ENCODE measurements around the gene MAP3K9.

Gene MAP3K9

GRCh38 chr14:70685474-70686197 is 123.7 kb downstream of the MAP3K9 start:
- no peak overlapping the region for H3K27ac ChIP-seq (ENCODE audit: low read length)
- H3F3A ChIP-seq (ENCODE audit: insufficient read depth, low read length): no peaks in the 10 kb centered on the region
- no peak overlapping the region for H2AFZ ChIP-seq (ENCODE audit: low read length)
- no peaks in the 10 kb centered on the region for H3K9me2 ChIP-seq (replicated peaks; ENCODE audit: insufficient read depth, low read length)
- no peak overlapping the region for H3K4me3 ChIP-seq (ENCODE audit: low read length)
- no peak for TF ChIP-seq EZH2 (optimal IDR thresholded peaks at IDR 0.05; ENCODE audit: low read depth, low read length)
- no peak for TF ChIP-seq CTCF (IDR thresholded peaks at IDR 0.05; ENCODE audit: low read length)
- no peak for TF ChIP-seq EZH2phosphoT487 (IDR thresholded peaks at IDR 0.05; ENCODE audit: low read length)
- no peaks in the 10 kb centered on the region for H3K9me3 ChIP-seq (replicated peaks; ENCODE audit: insufficient read depth, low read length)
- H3K9ac ChIP-seq (ENCODE audit: low read length): no peak overlapping the region
- no peaks in the 10 kb centered on the region for H3K36me3 ChIP-seq (replicated peaks; ENCODE audit: insufficient read depth, low read length)
- H3K4me1 ChIP-seq (ENCODE audit: low read length): no peaks in the 10 kb centered on the region
- no peak for DNase-seq
- no peaks in the 10 kb centered on the region for H4K20me1 ChIP-seq (ENCODE audit: insufficient read depth, low read length)
- H3K27me3 ChIP-seq (replicated peaks; ENCODE audit: insufficient read depth, low read length): no peaks in the 10 kb centered on the region
- H3K4me2 ChIP-seq (ENCODE audit: low read depth, low read length): no peak overlapping the region
- no peaks in the 10 kb centered on the region for H3K79me2 ChIP-seq (ENCODE audit: low read length)

- Histone ChIP-seq H3K36me3 (replicated peaks; ENCODE audit: insufficient read depth, low read length) (no peaks in the 10 kb centered on the region), H3K27me3 (replicated peaks; ENCODE audit: insufficient read depth, low read length) (no peaks in the 10 kb centered on the region), H3F3A (ENCODE audit: insufficient read depth, low read length) (no peaks in the 10 kb centered on the region), H3K79me2 (ENCODE audit: low read length) (no peaks in the 10 kb centered on the region), H3K4me1 (ENCODE audit: low read length) (no peaks in the 10 kb centered on the region), H3K4me2 (ENCODE audit: low read depth, low read length) (no peak overlapping the region), H3K9me3 (replicated peaks; ENCODE audit: insufficient read depth, low read length) (no peaks in the 10 kb centered on the region), H2AFZ (ENCODE audit: low read length) (no peak overlapping the region), H3K27ac (ENCODE audit: low read length) (no peak overlapping the region), H3K9me2 (replicated peaks; ENCODE audit: insufficient read depth, low read length) (no peaks in the 10 kb centered on the region), H4K20me1 (ENCODE audit: insufficient read depth, low read length) (no peaks in the 10 kb centered on the region), H3K9ac (ENCODE audit: low read length) (no peak overlapping the region), H3K4me3 (ENCODE audit: low read length) (no peak overlapping the region)
- DNase-seq: no peak
- TF ChIP-seq EZH2 (optimal IDR thresholded peaks at IDR 0.05; ENCODE audit: low read depth, low read length) (no peak), CTCF (IDR thresholded peaks at IDR 0.05; ENCODE audit: low read length) (no peak), EZH2phosphoT487 (IDR thresholded peaks at IDR 0.05; ENCODE audit: low read length) (no peak)
Measured at GRCh38 chr14:70683983-70684382, 125.3 kb downstream of the MAP3K9 start.

GRCh38 chr14:70680748-70681147 is 128.6 kb downstream of the MAP3K9 start:
- no peaks in the 10 kb centered on the region for H3K9me2 ChIP-seq (replicated peaks; ENCODE audit: insufficient read depth, low read length)
- H3K4me1 ChIP-seq (ENCODE audit: low read length): no peaks in the 10 kb centered on the region
- H3K9ac ChIP-seq (ENCODE audit: low read length): no peak overlapping the region
- H3F3A ChIP-seq (ENCODE audit: insufficient read depth, low read length): no peaks in the 10 kb centered on the region
- no peaks in the 10 kb centered on the region for H3K9me3 ChIP-seq (replicated peaks; ENCODE audit: insufficient read depth, low read length)
- no peaks in the 10 kb centered on the region for H4K20me1 ChIP-seq (ENCODE audit: insufficient read depth, low read length)
- H3K79me2 ChIP-seq (ENCODE audit: low read length): no peaks in the 10 kb centered on the region
- no peak for DNase-seq
- no peaks in the 10 kb centered on the region for H3K27me3 ChIP-seq (replicated peaks; ENCODE audit: insufficient read depth, low read length)
- H3K4me2 ChIP-seq (ENCODE audit: low read depth, low read length): no peak overlapping the region
- H2AFZ ChIP-seq (ENCODE audit: low read length): no peak overlapping the region
- H3K36me3 ChIP-seq (replicated peaks; ENCODE audit: insufficient read depth, low read length): no peaks in the 10 kb centered on the region
- no peak for TF ChIP-seq CTCF (IDR thresholded peaks at IDR 0.05; ENCODE audit: low read length)
- no peak for TF ChIP-seq EZH2 (optimal IDR thresholded peaks at IDR 0.05; ENCODE audit: low read depth, low read length)
- no peak for TF ChIP-seq EZH2phosphoT487 (IDR thresholded peaks at IDR 0.05; ENCODE audit: low read length)
- no peak overlapping the region for H3K27ac ChIP-seq (ENCODE audit: low read length)
- no peak overlapping the region for H3K4me3 ChIP-seq (ENCODE audit: low read length)
